Sigmoid colon (tissue), 7 donors: Measurements from ENCODE around the gene PVALB. TPM values are rescaled to one million over a fixed set of nuclear protein-coding genes. Genes with fewer than 3 reads are reported as not detected.

Experiments used
- DNase-seq: peaks from one replicate; pipeline ENCODE4 v3.0.0-alpha.2; 2019
- H3K27ac ChIP-seq, 4 donors: fragments of 200-600 bp; sonication (generic); one replicate each; pipeline ENCODE4 v1.5.1; 2016 to 2019; ENCODE audit warnings: mild to moderate bottlenecking in 1 of 4
- H3K27me3 ChIP-seq, 3 donors: fragments of 200-600 bp; sonication (generic); one replicate each; pipeline ENCODE4 v1.5.1; 2019; ENCODE audit warnings: mild to moderate bottlenecking in 1 of 3
- H3K36me3 ChIP-seq, 4 donors: fragments of 200-600 bp; sonication (generic); one replicate each; pipeline ENCODE4 v1.5.1; 2016 to 2019
- H3K4me1 ChIP-seq, 4 donors: fragments of 200-600 bp; sonication (generic); one replicate each; pipeline ENCODE4 v1.5.1; 2017 to 2019
- H3K4me3 ChIP-seq, 4 donors: fragments of 200-600 bp; sonication (generic); one replicate each; pipeline ENCODE4 v1.5.1; 2017 to 2019; ENCODE audit warnings: mild to moderate bottlenecking in 2 of 4, moderate library complexity in 1 of 4
- H3K9me3 ChIP-seq, 4 donors: fragments of 200-600 bp in 3 of 4; sonication (generic) in 3 of 4; one replicate each; pipeline versions ENCODE4 v1.5.1 to v1.6.1; 2013 to 2019
- CTCF ChIP-seq, 4 experiments: fragments of 450-650 bp in 3 of 4; fragments of 200-600 bp in 1 of 4; IDR thresholded peaks; one replicate each; pipeline ENCODE4 v1.5.1; 2016 to 2019; ENCODE audit warnings: antibody characterized with exemption in 4 of 4, mild to moderate bottlenecking in 3 of 4, moderate library complexity in 2 of 4
- EP300 ChIP-seq, 4 donors: sonication (generic); formaldehyde crosslinking; IDR thresholded peaks; one replicate each; pipeline ENCODE4 v1.6.1; 2017; ENCODE audit warnings: antibody characterized with exemption in 4 of 4
- POLR2A ChIP-seq, 2 donors: fragments of 450-650 bp; IDR thresholded peaks; one replicate each; pipeline ENCODE4 v1.6.1; 2016; ENCODE audit warnings: antibody characterized with exemption in 2 of 2, mild to moderate bottlenecking in 2 of 2, moderate library complexity in 2 of 2
- POLR2AphosphoS5 ChIP-seq, 4 donors: sonication (generic); formaldehyde crosslinking; IDR thresholded peaks; one replicate each; pipeline ENCODE4 v1.6.1; 2017; ENCODE audit warnings: antibody characterized with exemption in 4 of 4
- WGBS, 2 donors: extraction: QIAGEN DNeasy Blood & Tissue Kit; methylation state at CpG; one replicate each; pipeline ENCODE4 v1.1.7; 2013; 5-methylcytosine and 5-hydroxymethylcytosine counted together
- intact Hi-C: fragments of 100-400 bp; cut with DNase I; formaldehyde crosslinking; loops from one replicate; pipeline ENCODE4 v1.15.1; 2023
- polyA plus RNA-seq, 3 donors: library from polyadenylated mRNA; stranded (reverse); fragments of 200-250 nt; gene quantifications; one replicate each; pipeline ENCODE4 v1.2.3, GENCODE V29; 2013
- total RNA-seq, 4 donors: library from RNA; depleted of rRNA; stranded (reverse); fragments of >200 nt; gene quantifications; one replicate each; pipeline ENCODE4 v1.1.0, GENCODE V29; 2016
- donor health status: healthy with polysubstance abuse.
- donor health status: Bipolar disorder and iron deficiency.
- donor health status: healthy.

The PVALB gene
- total and polyA plus RNA-seq, 7 donors, result not detected

- intact Hi-C loops, result no loop called here
- H3K4me3 ChIP-seq, result no peak overlapping the region
- 81 to 82% methylated on average over 6 of the region's 6 CpGs for WGBS, 2 donors
- TF ChIP-seq POLR2AphosphoS5 (IDR thresholded peaks at IDR 0.05) (no peak), POLR2A (IDR thresholded peaks at IDR 0.05) (no peak), CTCF (IDR thresholded peaks at IDR 0.05) (no peak), EP300 (IDR thresholded peaks at IDR 0.05) (no peak)
- H3K27ac ChIP-seq, result no peak overlapping the region
- DNase-seq, result no peak
- no peaks in the 10 kb centered on the region for H3K27me3 ChIP-seq
- no peaks in the 10 kb centered on the region for H3K9me3 ChIP-seq
- H3K36me3 ChIP-seq, result no peaks in the 10 kb centered on the region
- peaks cover 0 to 12% (median 5%) of the 10 kb centered on the region in 4 donors for H3K4me1 ChIP-seq
Measured at GRCh38 chr22:36826262-36826661, 9.4 kb upstream of the PVALB start.

GRCh38 chr22:36824655-36825054 is 7.8 kb upstream of the PVALB start:
- Histone ChIP-seq H3K36me3 (no peaks in the 10 kb centered on the region), H3K27me3 (peaks cover 0 to 11% (median 0%) of the 10 kb centered on the region in 3 donors), H3K9me3 (no peaks in the 10 kb centered on the region), H3K4me3 (no peak overlapping the region), H3K4me1 (peaks cover 0 to 12% (median 5%) of the 10 kb centered on the region in 4 donors), H3K27ac (no peak overlapping the region)
- 94 to 95% methylated on average over 2 of the region's 2 CpGs for WGBS, 2 donors
- TF ChIP-seq CTCF (IDR thresholded peaks at IDR 0.05) (no peak), EP300 (IDR thresholded peaks at IDR 0.05) (no peak), POLR2AphosphoS5 (IDR thresholded peaks at IDR 0.05) (no peak), POLR2A (IDR thresholded peaks at IDR 0.05) (no peak)
- DNase-seq, result no peak
- intact Hi-C loops, result no loop called here

GRCh38 chr22:36823186-36823839 is 6.5 kb upstream of the PVALB start:
- Histone ChIP-seq H3K27ac (no peak overlapping the region), H3K4me1 (peaks cover 0 to 12% (median 5%) of the 10 kb centered on the region in 4 donors), H3K9me3 (no peaks in the 10 kb centered on the region), H3K4me3 (no peak overlapping the region), H3K27me3 (peaks cover 9 to 24% (median 11%) of the 10 kb centered on the region in 3 donors), H3K36me3 (no peaks in the 10 kb centered on the region)
- TF ChIP-seq CTCF (IDR thresholded peaks at IDR 0.05) (no peak), POLR2AphosphoS5 (IDR thresholded peaks at IDR 0.05) (no peak), POLR2A (IDR thresholded peaks at IDR 0.05) (no peak), EP300 (IDR thresholded peaks at IDR 0.05) (no peak)
- DNase-seq, result no peak
- intact Hi-C loops, result no loop called here
- 53 to 61% methylated on average over 17 of the region's 17 CpGs for WGBS, 2 donors

- no peak for DNase-seq
- H3K4me1 ChIP-seq, result peaks cover 0 to 13% (median 5%) of the 10 kb centered on the region in 4 donors
- H3K36me3 ChIP-seq, result no peaks in the 10 kb centered on the region
- TF ChIP-seq POLR2AphosphoS5 (IDR thresholded peaks at IDR 0.05) (no peak), POLR2A (IDR thresholded peaks at IDR 0.05) (no peak), CTCF (IDR thresholded peaks at IDR 0.05) (no peak), EP300 (IDR thresholded peaks at IDR 0.05) (no peak)
- H3K27ac ChIP-seq, result no peak overlapping the region
- intact Hi-C loops, result no loop called here
- 69 to 78% methylated on average over 6 of the region's 6 CpGs for WGBS, 2 donors
- H3K9me3 ChIP-seq, result no peaks in the 10 kb centered on the region
- H3K27me3 ChIP-seq, result peaks cover 12 to 31% (median 19%) of the 10 kb centered on the region in 3 donors
- no peak overlapping the region for H3K4me3 ChIP-seq
Measured at GRCh38 chr22:36822581-36822980, 5.7 kb upstream of the PVALB start.
